Activated CD8-positive, alpha-beta memory T cell treated with anti-CD3 and anti-CD28 coated beads, Interleukin-2, amount 50 U/mL, for 1 hour (primary cell): ENCODE results near the gene MRPS34.
A peak's percentile ranks its signal among the peaks of the same experiment; 100 is the strongest.

Experiments used
- DNase-seq: peaks from one replicate; pipeline ENCODE4 v3.0.0-alpha.2; 2020; ENCODE audit errors: extremely low read depth

Gene MRPS34

DNA sequence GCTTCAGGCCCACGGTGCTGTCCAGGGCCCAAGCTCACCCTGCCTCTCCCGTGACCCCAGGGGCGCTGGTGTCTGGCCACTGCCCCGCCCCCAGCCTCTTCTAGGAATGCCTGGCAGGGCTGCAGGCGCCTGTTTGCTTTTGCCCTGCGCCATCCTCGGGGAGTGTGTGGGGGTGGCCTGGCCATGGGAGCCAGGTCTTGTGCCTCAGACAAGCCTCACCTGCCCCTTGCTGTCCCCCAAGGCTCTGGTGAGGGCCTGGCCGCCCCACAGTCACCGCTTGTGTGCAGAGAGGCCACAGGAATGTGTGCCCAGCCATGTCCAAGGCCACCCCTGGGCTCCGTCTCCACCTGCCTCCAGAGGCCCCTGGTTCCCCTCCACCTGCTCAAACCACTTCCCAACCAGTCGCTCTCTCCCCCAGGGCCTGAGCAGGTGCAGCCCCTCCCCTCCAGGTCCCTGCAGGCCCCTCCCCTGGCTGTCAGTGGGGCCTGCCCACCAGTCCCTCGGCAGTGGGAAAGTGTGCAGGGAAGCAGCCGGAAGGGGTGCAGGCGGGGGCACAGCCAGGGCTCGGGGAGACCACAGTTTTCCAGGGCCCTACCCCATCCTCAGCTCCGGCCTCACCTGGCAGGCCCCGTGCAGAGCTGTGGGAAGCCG, 21.4 kb upstream of the MRPS34 start:
- no peak for DNase-seq

DNA sequence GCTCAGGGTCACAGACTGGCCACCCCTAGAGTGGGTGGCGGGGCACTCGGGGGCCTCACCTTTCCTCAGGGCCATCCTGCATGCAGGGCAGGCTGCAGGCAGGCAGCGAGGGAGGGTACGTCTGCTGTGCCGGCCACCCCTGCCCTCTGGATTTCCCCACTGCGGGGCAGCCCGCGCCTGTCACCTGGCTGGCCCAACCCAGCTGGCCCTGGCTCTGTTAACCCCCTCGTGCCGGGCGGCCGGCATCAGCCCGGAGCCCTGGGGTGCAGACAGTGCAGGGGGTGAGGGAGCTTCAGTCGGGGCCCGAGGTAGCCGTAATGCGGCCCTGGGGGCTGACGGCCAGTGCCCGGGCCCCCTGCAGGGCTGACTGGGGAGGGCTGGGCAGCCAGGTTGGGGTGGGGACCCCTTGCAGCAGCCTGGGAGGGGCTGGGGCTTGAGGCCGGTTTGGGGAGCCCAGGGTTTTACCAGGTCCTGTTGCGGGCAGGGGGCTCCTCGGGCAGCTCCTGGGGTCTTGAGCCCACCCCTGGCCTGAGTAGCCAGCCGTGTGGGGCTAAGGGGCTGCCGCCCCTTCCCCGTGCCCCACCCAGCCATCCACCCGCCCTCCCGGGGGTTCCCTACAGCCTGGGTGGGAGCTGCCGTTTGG, 20.8 kb upstream of the MRPS34 start, which contains the start of gene IGFALS:
Gene IGFALS, minus strand, starts transcription at position 128 of the 643 bp plus-strand sequence. Its CDS starts 53 bp downstream, at position 75.
- no peak for DNase-seq

DNA sequence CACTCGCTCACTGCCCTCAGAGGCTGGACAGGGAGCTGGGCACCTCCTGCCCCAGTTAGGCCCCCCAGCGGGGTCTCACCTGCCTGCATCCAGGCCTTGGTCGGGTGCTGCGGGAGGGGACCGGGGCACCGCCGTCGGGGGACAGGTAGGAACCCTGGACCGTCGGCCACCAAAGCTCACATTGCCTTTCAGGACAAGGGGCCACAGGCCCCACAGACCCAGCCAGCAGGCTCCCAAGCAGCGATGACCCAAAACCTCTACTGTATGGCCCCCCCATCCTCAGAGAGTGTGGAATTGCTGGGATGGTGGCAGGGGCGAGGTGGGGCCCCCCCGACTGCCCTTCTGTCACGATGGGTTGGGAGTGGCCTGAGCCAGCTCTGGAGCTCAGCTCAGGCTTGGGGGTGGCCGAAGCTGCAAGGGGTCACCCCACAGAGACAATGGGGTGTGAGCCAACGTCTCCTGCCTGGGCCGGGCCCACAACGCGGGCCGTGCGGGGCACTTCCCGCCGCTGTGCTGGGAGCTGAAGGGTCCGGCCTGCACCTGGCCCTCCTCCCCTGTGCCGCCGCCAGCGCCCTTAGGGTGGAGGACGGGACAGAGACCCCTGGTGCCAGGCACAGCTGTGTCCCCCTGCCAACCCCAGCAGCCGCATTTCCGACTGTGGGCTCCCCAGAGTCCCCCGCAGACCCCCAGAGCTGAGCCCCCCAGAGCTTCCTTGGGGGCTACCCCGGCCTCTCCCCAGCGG, 20.1 kb upstream of the MRPS34 start:
- DNase-seq: no peak

DNA sequence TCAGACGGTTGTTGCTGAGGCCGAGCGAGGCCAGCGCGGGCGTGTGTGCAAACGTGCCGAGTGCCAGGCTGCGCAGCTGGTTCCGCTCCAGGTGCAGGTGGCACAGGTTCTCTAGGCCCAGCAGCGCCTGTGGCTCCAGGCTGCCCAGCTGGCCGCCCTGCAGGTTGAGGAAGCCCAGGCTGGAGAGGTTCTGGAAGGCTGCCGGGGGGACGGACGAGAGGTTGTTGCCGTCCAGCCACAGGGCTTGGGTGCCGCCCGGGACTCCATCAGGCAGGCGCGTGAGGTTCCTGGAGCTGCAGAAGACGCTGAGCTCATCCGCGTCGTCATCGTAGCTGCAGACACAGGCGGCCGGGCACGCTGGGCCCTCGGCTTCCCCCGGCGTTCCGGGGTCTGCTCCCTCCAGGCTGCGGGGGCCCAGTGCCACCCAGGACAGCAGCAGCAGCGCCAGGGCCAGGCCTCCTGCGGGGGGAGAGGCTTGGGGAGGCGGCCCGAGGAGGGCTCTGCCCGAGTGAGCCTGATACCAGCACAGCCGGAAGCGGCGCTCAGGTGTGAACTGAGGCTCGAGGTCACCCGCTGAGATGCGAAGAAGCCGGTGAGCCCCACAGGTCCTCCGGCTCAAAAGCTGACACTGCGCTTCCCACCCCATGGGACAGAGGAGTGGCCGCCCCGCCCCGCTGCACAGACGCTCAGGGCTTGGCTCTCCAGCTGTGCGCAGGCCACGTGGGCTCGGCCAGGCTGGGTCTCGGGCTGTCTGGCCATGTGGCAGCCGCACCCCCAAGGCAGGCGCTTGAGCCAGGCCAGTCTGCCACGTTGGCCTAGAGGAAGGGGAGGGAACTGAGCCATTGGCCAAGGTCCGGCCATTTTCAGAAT, 19.2 kb upstream of the MRPS34 start:
- no peak for DNase-seq

DNA sequence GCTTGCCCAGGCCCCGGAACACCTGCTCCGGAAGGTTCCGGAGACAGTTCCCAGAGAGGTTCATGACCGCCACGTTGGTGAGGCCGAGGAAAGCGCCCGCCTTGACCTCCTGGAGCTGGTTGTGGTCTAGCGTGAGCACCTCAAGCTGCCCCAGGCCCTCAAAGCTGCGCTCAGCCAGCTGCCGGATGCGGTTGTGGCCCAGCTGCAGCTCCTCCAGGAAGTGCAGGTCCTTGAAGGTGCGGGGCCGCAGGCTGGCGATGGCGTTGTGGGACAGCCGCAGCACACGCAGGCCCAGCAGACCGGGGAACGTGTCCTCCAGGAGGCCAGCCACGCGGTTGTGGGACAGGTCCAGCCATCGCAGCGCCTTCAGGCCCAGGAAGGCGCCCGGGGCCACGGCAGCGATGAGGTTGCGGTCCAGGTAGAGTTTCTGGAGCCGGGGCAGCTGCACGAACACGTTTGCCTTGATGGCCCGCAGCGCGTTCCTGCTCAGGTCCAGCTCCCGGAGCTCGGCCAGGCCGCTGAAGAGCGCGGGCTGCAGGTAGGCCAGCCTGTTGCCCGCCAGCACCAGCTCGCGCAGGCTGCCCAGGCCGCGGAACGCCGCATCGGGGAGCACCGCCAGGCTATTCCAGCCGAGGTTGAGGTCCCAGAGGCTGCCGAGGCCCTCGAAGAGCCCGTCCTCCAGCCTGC, 18.5 kb upstream of the MRPS34 start:
- DNase-seq: no peak

DNA sequence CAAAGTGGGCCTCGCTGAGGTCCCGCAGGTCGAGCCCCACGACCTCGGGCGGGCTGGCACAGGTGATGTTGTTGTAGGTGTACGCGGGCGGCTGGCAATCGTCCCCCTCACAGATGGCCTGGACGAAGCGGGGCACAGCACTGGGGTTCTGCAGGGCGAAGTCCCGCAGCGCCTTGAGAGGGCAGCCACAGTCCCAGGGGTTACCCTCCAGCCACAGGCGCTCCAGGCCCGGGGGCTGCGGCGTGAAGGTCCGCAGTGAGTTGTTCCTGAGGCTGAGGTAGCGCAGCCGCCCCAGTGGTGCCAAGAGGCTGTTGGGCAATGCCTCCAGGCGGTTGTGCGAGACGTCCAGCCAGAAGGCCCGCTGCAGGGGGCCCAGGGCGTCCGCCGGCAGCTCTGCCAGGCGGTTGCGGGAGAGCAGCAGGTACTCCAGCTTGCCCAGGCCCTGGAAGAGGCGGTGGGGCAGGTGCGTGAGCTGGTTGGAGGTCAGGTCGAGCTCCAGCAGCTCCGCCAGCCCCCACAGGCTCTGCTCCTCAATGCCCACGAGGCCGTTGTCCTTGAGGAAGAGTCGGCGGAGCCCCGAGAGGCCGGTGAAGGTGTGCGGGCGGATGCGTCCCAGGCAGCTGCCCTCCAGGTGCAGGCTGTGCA, 17.8 kb upstream of the MRPS34 start:
- no peak for DNase-seq

DNA sequence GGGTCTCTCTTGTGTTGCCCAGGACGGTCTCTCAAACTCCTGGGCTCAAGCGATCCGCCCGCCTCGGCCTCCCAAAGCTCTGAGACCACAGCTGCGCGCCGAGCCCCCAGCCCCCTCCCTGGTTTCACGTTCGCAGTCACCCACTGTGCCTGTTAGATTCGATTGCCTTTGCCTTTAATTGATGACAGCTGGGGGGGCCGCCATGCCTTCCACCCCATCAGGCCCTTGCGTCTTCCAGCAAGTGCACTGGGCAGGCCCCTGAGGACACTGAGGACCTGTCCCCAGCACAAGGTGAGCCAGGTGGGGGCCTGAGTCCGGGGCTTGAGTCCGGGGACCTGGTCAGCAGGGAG, 17.3 kb upstream of the MRPS34 start:
- DNase-seq: no peak

DNA sequence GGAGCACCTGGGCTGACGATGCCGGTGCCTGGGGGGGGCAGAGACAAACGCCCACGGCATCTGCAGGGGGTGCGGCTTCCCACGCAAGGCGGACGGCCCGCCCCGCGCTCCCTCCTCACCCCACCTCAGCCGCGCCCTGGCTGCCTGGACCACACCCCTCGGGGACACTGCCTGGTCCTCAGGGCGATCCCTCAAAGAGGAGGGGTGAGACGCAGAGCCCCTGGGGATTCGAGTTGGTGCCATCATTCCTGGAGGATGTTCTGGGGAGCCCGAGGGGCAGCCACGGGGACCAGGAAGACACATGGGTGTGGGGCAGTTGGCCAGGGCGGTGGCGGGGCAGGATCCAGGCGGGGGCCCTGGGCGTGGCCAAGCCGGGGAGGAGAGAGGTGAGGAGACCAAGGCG, 16.7 kb upstream of the MRPS34 start:
- no peak for DNase-seq

DNA sequence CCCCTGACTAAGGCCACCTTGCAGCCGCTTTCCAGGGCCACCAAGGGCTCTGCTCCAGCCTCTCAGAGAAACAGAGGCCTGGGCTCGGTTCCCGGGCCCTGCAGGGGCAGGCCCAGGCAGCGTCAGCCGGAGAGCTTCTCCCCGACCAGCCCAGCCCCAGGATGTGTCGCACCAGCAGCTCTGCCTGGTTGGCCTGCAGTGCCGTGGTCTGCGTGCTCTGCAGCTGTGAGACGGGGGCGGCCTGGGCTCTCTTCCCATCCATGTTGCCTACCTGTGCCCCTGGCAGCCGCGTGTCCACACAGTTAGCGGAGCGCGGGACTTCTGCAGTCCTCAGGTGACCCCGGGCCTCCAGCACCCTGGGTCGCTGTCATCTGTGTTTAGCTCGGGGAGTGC, 15.8 kb upstream of the MRPS34 start:
- DNase-seq: no peak

DNA sequence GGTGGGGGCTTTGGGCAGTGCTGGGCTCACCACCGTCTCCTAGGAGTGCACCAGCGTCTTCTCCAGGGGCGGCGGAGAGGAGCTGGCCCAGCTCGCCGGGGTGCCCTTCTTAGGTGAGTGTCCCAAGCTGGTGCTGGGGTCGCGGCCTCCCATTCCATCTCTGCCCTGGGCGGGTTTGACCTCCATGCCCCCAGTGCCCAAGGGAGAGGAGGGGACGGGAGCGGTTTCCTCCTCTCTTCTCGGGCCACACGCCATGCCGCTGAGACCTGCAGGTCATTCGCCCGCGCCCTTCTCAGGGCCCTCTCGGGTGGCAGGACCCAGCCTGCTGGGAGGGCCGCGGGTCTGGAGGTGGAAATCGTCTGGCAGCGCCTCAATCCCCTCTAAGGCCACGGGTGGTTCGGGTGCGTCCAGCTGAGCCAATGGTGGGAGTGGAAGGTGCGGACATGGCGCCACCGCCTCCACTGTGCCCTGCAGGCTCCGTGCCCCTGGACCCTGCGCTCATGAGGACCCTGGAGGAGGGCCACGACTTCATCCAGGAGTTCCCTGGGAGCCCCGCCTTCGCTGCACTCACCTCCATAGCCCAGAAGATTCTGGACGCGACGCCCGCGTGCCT, 15.3 kb upstream of the MRPS34 start:
- no peak for DNase-seq

DNA sequence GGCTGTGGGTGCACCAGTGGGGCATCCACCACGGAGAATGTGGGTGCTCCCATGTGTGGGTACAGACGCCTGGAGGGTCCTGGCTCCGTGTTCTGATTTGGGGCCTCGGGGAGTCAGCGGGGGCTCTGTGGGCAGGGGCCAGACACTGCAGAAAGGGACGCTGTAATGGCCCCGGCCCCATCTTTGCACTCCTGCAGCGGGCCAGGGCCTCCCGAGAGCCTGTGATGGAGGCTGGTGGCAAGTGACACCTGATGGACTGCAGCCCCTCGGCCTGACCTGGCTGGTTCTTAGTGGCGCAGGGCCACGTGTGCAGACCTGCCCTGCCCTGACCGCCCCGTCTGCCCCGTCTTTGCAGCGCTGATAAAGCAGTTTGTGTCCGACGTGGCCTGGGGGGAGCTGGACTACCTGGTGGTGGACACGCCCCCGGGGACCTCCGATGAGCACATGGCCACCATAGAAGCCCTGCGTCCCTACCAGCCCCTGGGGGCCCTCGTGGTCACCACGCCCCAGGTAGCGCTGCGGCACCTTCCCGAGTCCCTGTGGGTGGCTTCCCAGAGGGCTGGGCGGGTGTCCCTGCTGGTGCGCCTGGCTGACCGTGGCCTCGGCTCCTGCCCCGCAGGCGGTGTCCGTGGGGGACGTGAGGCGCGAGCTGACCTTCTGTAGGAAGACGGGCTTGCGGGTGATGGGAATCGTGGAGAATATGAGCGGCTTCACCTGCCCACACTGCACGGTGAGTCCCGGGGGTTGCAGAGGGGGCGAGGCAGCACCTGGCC, 14.6 kb upstream of the MRPS34 start:
- no peak for DNase-seq

DNA sequence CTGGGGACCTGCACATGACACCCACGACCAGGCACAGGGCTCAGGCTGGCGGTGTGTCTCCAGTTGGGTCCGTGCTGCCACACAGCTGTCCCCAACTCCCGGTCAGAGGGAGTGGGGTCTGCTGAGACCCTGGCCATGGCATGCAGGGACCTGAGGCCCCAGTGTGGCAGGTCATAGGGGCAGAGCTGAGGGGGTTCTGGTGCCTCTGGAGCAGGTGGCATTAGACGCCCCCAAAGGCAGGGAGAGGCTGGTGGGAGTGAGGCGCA, 14.1 kb upstream of the MRPS34 start:
- no peak for DNase-seq

DNA sequence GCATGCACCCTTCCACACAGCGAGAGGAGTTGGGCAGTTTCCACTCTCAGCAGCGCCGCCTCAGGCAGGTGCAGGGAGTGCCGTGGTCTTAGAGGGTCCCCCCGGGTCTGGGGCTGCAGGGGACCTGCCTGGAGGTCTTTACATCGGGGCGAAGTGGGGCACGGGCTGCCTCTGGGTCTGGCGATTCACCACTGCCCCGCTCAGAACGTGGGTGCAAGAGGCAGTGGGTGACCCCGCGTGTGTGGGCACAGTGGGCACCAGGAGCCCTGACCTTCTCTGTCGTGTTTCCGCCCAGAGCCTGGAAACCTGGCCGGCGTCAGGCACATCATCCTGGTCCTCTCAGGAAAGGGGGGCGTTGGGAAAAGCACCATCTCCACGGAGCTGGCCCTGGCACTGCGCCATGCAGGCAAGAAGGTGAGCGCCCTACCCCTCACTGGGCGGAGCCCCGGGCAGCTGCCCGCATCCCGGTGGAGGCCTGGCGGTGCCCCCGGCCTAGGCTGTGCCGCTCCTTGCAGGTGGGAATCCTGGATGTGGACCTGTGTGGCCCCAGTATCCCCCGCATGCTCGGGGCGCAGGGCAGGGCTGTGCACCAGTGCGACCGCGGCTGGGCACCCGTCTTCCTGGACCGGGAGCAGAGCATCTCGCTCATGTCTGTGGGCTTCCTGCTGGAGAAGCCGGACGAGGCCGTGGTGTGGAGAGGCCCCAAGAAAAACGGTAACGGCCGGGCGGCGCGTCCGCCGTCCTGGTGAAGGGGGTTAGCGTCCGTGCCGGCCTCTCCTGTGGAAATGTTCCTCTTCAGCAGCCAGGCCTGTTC, 13.5 kb upstream of the MRPS34 start:
- DNase-seq: no peak

DNA sequence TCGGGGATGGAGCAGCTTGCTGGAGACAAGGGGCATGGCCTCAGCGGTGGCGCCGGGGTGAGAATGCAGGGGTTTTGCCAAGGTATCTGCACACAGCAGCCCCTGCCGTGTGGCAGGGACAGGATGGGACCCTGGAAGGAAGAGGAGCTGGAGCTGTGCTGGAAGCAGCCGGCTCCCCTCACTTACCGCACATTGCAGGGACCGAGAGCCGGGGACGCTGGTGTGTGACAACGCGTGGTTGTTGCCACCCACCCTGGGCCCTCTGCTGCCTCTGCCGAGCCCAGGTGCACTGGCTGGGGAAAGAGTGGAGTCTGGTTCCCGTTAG, 12.9 kb upstream of the MRPS34 start:
- no peak for DNase-seq

DNA sequence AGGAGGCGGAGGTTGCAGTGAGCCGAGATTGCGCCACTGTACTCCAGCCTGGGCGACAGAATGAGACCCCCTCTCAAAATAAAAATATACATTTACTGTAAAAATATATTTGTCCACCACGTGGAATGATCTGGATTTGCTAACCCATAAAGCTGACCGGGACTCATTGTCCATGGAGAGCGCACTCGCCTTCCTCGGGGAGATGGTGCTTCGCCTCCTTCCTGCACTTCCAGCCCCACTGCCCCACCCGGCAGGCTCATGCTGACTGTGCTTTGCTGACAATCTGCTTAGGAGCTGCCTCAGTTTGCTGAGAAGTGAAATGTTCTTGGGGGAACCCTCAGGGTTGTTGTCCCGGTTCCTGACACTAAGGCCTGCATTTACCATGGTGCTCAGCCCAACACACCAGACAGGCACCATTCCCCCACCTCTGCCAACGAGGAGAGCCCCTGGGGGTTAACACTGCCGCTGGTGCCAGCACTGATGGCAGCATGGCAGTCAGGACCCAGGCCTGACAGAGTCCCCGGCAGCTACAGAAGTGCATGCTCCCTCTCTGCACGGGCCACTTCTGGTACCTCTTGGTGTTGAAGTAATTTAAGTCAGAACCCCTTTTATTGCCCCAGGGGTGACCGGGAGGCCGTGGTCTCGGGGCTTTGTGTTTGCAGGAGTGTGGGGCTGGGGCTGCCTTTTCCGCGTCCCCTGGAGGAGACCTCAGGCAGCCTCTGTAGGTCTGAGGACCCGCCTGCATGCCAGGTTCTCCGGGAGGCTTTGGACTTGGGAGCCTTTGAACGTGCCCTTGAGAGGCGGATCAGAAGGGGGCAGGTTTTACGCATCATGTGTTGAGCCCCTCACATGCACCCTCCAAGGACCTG, 12.3 kb upstream of the MRPS34 start:
- DNase-seq: no peak

DNA sequence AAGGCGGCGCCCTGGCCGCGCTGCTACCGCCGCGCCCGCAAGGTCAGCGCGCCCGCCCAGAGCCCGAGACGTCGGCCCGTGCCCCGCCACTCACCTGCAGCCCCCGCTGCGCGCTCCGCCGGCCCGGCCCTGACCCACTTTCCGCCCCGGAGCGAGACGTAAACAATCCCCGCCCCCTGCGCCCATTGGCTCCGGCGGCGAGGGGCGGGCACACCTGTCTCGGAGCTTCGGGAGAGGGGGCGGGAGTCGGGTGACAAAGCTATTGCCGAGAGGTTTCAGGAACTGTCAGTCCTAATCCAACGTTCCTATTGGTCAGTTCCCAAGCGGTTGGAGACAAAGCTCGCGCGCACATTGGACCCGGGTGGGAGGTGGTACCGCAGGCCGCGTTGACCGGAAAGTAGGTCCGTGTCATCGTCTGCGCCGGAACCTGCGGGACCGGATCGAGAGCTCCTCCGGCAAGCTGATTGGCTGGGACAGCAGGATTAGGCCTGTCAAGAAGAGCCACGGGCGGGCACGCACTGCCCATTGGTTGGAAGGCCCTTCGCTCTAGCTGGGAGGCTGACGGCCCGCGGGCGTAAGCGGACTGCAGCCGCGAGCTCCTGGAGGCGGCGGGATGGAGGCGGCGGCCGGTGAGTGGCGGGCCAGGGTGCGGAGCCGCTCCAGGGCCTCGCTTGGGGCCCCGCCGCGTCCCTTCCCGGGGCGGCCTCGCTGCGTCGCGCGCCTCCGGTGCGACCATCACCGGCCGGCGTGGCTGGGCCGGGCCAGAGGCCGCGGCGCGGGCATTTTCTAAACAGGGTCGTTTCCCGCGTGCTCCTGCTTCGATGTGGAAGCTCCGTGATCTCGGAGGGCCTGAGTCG, 9.7 kb upstream of the MRPS34 start, which contains the start of the genes NUBP2 and SPSB3:
Gene NUBP2, plus strand, starts transcription at position 553 of the 857 bp plus-strand sequence. Its CDS starts 61 bp downstream, at position 614.
Gene SPSB3, minus strand, starts transcription at position 164 of the 857 bp plus-strand sequence. CDS start 1,088 bp downstream, outside the sequence.
- DNase-seq: peak; percentile 96

DNA sequence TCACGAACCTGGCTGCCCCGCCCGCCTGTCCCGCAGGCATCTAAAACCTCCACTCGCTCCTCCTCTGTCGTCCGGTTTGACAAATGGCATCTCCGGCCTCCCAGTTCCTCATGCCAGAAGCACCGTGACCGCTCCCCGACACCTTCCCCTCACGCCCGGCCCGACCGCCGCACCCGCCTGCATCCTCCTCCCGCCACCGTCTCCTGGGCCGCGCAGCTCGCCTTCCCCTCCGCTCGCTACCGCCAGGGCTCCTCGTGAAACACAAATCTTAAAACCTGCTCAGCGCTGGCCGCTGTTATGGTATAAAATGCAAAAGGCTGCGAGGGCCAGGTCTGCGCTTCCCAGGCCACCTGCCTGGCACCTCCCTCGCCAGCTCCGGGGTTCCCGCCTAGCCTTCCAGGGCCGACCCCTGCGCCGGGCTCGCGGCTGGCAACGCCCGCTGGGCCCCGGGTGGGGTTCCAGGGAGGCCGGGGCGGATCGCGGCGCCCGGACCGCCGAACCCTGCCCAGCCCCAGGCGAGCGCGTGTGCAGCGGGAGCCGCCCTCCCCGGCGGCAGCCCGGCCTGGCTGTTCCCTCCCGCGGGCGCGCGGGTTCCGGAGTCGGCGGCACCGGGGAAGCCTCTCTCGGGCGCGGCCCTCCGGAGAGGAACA, 8.9 kb upstream of the MRPS34 start:
- DNase-seq: no peak
